AG04450 (cell line): ENCODE measurements around the gene EMD. TPM values are rescaled to one million over a fixed set of nuclear protein-coding genes. Genes with fewer than 3 reads are reported as not detected.

Experiments
- CTCF ChIA-PET: fragments of 300-600, 350-600 bp; formaldehyde crosslinking; extraction: SDS; loops from one replicate; lab custom pipeline; 2022; ENCODE audit warnings: antibody characterized with exemption, inconsistent platforms; lab: Charles Lee
- POLR2A ChIA-PET: fragments of 350-600 bp; formaldehyde crosslinking; extraction: SDS; loops from one replicate; lab custom pipeline; 2021; ENCODE audit warnings: antibody characterized with exemption, inconsistent platforms; lab: Yijun Ruan, JAX
- DNase-seq: peaks from one replicate; pipeline ENCODE4 v3.0.0-alpha.2; 2011; ENCODE audit warnings: low read depth, low spot score
- H3K27ac ChIP-seq: one replicate; pipeline ENCODE4 v1.5.1; 2012; ENCODE audit warnings: low read depth, low read length, control low read depth
- H3K27me3 ChIP-seq: one replicate; pipeline ENCODE4 v1.6.0; 2012; ENCODE audit warnings: low read length; ENCODE audit not compliant: control insufficient read depth, insufficient read depth
- H3K4me3 ChIP-seq: 2 replicates; pipeline ENCODE4 v1.5.1; 2011; ENCODE audit warnings: mild to moderate bottlenecking, low read depth, low read length, control low read depth
- H3K9me3 ChIP-seq: 2 replicates; pipeline ENCODE4 v1.5.1; 2012; ENCODE audit warnings: low read length; ENCODE audit not compliant: control insufficient read depth, insufficient read depth
- CTCF ChIP-seq: IDR thresholded peaks from 2 replicates; pipeline ENCODE4 v1.5.1; 2011; ENCODE audit warnings: low read depth, low read length, control low read depth, inconsistent platforms
- polyA plus RNA-seq: library from polyadenylated mRNA; depleted of rRNA; stranded (reverse); fragments of >200 nt; gene quantifications from 2 replicates; pipeline ENCODE4 v1.2.3, GENCODE V29; 2011

EMD gene
- polyA plus RNA-seq, 1 experiment, result 30.2 TPM

- POLR2A ChIA-PET, result no interaction called here
- CTCF ChIA-PET, result interaction anchor here (1.1 kb wide), 1 partner anchor 132 kb away, joined by 3 read pairs; no protein-coding TSS in a partner anchor
- no peaks in the 10 kb centered on the region for H3K27me3 ChIP-seq
- H3K27ac ChIP-seq, result no peak overlapping the region
- no peaks in the 10 kb centered on the region for H3K9me3 ChIP-seq
- TF ChIP-seq CTCF, result no peak
- DNase-seq, result no peak
- no peak overlapping the region for H3K4me3 ChIP-seq
These were observed 24.1 kb downstream of the EMD start for GRCh38 chrX:154403192-154403591.

GRCh38 chrX:154403858-154404257, 24.8 kb downstream of the EMD start:
- Histone ChIP-seq H3K9me3 (no peaks in the 10 kb centered on the region), H3K27me3 (no peaks in the 10 kb centered on the region), H3K27ac (no peak overlapping the region), H3K4me3 (no peak overlapping the region)
- ChIA-PET CTCF (no interaction called here), POLR2A (no interaction called here)
- TF ChIP-seq CTCF, result no peak
- DNase-seq, result no peak

GRCh38 chrX:154404625-154405192, 25.6 kb downstream of the EMD start:
- Histone ChIP-seq H3K9me3 (no peaks in the 10 kb centered on the region), H3K27ac (no peak overlapping the region), H3K27me3 (no peaks in the 10 kb centered on the region), H3K4me3 (no peak overlapping the region)
- no peak for DNase-seq
- CTCF ChIA-PET, result no interaction called here
- POLR2A ChIA-PET, result no interaction called here
- no peak for TF ChIP-seq CTCF

- TF ChIP-seq CTCF, result no peak
- H3K4me3 ChIP-seq, result peak overlapping the region; percentile 62
- no peak for DNase-seq
- no peaks in the 10 kb centered on the region for H3K9me3 ChIP-seq
- peak overlapping the region; percentile 68 for H3K27ac ChIP-seq
- CTCF ChIA-PET, result interaction anchor here (1.2 to 1.6 kb wide), 2 partner anchors 10 to 35 kb away, joined by 3 to 7 read pairs; partner anchors contain the start of gene RPL10
- POLR2A ChIA-PET, result interaction anchor here (1.7 kb wide), 1 partner anchor 10 kb away, joined by 12 read pairs; the partner anchor contains the start of gene RPL10
- H3K27me3 ChIP-seq, result no peaks in the 10 kb centered on the region
These were observed 29.6 kb downstream of the EMD start for GRCh38 chrX:154408659-154409221.

GRCh38 chrX:154409222-154409871, 30.3 kb downstream of the EMD start, which contains the start of gene DNASE1L1:
TSS of gene DNASE1L1 (minus strand) at chrX:154409254. CDS start at chrX:154405568, 3,686 bp downstream.
- ChIA-PET CTCF (interaction anchor here (0.6 to 1.6 kb wide), 4 partner anchors 11 to 470 kb away, joined by 3 to 7 read pairs (median 4); partner anchors contain the start of gene RPL10), POLR2A (interaction anchor here (0.9 to 2.0 kb wide), 3 partner anchors 11 to 50 kb away, joined by 5 to 12 read pairs (median 5); partner anchors contain the start of genes ATP6AP1 and RPL10)
- peak within 1 kb of the TSS; percentile 62 for H3K4me3 ChIP-seq
- no peaks in the 10 kb centered on the region for H3K27me3 ChIP-seq
- peak within 1 kb of the TSS; percentile 68 for H3K27ac ChIP-seq
- no peaks in the 10 kb centered on the region for H3K9me3 ChIP-seq
- no peak for TF ChIP-seq CTCF
- peak; percentile 57 for DNase-seq
